ENCODE results near the gene NINL. TPM values are rescaled to one million over a fixed set of nuclear protein-coding genes. Genes with fewer than 3 reads are reported as not detected.
"Not testable (repeated sequence)": the region's sequence is repeated elsewhere in the genome, so short reads cannot be mapped to it uniquely, and the experiment has no call there.

The NINL gene
- polyA plus RNA-seq, 1 donor: 69.2 TPM

DNA sequence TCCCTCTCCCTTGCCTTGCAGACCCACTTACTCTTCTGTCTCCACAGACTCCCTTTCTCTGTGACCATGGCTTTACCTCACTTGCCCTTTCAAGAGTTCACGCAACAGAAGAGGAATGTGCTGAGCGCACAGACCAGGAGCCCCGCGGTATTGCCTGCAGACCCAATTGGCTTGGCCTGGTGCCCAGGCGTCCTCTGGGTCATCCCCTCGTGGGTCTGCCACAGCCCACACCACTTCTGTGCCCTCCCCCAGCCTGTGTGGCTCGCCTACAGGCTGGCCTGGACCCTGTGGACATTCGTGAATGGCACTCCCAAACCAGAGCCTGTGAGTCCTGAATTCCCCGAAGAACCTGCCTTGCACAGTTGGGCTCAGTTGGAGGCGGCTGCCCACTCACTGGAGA is 15.3 kb upstream of the NINL start:
- DNase-seq: no peak

DNA sequence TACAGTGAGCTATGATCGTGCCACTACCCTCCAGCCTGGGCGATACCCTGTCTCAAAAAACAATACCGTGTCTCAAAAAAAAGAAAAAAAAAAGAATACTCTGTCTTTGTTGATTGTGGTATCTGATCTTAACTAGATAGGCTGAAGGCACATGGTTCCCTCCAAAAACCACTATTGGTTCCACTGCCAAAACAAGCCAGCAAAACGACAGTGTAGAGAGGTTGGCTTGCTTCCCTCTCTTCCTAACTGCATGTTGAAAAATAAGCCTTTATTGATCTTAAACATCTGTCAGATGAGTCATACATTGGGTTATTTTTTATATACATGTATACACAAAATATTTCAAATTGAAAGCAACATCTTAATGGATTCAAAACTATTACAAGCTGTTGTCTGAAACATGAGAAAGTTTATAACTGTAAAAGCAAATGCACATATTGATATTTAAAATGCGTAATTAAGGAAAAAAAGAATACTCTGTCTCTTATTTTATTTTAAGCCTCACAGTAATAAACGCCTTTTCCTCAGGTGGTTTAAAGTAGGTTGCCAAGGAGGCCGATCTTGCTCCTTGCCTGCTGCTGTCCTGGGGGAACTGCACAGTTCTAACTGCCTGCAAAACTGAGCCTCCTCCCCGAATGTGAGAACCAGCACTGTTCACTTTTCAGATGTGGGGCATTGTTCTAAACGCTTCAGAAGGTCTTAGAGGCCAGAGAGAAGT is 7.0 kb upstream of the NINL start:
- no peak for DNase-seq

DNA sequence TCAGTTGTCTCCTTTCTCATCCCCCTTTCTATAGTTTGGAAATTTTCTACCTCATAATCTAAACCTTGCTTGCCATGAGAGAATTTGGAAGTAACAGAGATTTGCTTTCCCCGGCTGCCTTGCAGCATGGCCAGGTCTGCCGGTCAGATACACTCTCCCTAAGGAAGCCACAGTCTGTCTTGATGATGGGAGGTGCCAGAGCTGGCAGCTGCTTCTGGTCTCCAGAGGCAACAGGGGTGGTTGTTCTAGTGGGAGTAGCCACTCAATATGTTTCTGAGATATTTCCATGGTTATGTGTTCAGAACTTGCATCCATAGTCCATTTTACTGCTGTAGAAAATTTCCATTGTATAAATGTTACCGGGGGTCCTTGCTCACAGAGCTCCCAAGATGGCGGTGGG is 5.4 kb upstream of the NINL start:
- not testable (repeated sequence) for DNase-seq

DNA sequence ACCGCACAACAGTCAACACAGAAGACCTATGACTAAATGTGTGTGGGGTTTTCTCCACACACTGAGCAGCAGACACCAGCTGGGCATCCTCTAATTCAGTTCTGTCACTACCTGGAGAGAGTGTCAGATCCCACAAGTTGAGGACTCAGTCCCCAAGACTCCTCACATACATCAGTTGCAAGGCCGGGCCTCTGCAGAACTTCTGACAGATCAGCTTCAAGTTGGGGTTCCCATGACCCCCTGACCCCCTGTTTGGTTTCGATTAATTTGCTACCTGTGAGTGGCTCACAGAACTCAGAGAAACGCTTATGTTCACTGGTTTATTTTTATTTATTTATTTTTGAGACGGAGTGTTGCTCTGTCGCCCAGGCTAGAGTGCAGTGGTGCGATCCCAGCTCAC is 3.2 kb upstream of the NINL start:
- no peak for DNase-seq

DNA sequence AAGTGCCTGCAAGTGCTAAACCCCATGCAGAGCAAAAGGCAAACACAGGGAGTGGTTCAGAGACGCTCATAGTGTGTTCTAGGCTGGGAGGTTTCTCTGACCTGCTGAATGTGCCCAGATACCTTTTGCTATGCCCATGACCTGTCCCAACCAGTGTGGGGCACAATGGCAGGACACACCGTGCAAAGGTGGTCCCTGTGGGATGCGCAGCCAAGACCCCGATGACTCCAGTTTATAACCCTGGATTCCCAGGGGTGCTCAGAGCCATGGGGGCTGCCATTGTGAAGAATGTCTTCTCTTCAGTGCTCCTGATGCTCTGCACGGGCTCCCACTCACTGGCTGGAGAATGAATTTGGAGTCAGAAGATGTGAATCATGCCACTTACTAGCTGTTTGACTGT is 2.2 kb upstream of the NINL start:
- DNase-seq: no peak

DNA sequence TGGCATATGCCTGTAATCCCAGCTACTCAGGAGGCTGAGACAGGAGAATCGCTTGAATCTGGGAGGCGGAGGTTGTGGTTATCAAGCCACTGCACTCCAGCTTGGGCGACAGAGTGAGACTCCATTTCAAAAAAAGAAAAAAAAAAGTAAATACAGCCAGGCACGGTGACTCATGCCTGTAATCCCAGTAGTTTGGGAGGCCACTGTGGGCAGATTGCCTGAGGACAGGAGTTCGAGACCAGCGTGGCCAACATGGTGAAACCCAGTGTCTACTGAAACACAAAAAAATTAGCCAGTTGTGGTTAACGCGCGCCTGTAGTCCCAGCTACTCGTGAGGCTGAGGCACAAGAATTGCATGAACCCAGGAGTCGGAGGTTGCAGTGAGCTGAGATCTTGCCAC is 1.5 kb upstream of the NINL start:
- no peak for DNase-seq

DNA sequence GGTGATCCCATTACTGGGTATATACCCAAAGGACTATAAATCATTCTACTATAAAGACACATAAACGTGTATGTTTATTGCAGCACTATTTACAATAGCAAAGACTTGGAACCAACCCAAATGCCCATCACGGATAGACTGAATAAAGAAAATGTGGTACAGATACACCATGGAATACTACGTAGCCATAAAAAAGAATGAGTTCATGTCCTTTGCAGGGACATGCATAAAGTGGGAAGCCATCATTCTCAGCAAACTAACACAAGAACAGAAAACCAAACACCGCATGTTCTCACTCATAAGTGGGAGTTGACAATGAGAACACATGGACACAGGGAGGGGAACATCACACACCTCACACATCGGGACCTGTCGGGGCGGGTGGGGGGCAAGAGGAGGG is 1.7 kb downstream of the NINL start:
- not testable (repeated sequence) for DNase-seq

DNA sequence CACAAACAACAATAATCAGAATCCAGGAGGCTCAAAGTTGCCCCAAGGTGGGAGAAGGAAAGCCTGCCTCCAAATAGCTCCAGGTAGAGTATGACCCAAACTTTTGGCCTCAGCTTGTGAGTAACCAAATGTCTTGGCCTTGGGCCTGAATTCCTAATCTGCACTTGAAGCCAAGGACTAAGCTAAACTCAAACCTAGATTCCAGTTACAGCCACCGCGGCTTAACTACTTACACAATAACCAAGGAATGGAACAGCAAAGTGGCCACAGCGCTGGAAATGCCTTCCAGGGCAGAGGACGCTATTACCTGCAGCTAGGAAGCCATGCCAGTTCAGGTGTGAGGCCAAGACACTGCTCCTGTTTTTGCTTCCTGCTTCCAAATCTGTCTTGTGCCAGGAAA is 4.6 kb downstream of the NINL start:
- no peak for DNase-seq

DNA sequence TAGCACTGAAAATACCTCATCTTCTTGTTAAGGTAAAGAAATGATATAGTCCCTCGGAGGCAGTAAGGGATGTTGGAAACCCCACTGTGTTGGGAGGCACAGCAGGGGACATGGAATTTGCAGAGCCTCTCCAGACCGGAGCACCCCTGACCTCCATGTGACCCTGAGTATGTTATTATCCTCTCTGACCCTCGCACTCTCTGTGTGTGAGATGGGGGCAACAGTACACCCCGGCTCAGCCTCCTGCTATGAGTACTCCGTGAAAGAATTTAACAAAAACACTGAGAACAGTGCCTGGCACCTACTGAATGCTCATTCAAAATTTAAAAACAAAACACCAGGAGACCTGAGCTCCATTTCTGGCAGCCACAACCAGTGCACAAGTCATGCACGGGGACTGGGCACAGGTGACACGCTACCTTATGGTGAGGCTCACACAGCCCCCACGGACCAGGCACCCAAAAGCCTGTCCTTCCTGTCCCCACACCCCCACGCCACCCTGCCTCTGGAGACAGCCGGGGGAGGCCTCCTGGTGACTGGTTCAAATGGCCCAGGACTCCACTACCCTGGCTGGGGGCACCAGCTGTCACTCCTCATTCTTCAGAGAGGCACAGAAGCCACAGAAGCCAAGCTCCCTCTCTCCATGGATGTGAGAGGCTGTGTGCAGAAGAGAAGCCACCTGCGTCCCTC is 6.1 kb downstream of the NINL start:
- no peak for DNase-seq

DNA sequence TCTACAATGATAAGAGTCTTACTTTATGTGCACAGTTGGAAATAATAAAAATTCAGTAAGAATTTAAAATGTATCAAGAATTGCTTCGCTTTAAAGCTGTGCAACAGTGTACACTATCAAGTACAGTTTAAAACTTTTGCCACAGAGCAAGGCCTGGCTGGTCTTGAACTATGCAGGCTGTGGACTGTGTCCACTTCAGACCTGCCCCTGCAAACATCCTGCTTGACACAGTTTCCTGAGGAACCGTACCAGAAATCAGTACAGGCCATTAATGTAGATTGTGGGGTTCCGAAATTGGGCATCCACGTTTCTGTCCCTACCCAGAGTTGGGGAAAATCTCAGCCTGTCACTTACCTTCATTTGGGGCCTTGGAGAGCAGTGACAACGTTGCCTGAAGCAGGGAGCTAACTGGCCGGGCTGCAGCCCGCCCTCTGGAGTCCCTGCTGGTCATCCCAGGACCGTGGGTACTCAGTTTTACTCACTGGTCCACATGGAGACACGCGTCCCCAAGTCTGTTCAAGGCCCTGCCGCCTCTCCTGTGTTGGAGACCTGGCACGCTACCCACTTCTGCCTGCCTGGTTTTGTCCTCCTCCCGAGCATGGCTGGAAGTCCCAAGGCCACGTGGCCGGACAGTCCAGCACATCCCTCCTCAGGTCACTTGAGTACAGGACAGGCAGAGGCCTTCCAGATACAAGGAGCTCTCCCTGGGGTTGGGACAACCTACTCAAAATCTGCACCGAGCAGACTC is 8.4 kb downstream of the NINL start:
- DNase-seq: no peak

DNA sequence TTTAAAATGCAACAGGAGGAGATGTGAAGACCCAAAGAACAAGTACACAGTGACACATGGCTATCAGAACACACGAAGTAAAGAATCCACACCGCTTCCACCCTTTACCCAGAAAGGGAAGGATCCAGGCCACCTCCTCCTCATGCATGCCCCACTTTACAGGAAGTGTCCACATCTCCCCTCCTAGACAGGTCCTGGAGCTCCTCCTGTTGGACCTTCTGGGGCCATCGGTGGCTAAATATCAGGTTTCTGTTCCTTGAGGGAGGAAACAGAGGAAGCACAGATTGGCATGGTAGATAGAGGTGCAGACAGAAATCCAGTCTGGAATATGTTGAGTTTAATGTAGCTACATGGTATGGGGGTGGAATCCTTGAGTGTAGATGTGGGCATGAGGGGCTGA is 10.9 kb downstream of the NINL start:
- DNase-seq: no peak

DNA sequence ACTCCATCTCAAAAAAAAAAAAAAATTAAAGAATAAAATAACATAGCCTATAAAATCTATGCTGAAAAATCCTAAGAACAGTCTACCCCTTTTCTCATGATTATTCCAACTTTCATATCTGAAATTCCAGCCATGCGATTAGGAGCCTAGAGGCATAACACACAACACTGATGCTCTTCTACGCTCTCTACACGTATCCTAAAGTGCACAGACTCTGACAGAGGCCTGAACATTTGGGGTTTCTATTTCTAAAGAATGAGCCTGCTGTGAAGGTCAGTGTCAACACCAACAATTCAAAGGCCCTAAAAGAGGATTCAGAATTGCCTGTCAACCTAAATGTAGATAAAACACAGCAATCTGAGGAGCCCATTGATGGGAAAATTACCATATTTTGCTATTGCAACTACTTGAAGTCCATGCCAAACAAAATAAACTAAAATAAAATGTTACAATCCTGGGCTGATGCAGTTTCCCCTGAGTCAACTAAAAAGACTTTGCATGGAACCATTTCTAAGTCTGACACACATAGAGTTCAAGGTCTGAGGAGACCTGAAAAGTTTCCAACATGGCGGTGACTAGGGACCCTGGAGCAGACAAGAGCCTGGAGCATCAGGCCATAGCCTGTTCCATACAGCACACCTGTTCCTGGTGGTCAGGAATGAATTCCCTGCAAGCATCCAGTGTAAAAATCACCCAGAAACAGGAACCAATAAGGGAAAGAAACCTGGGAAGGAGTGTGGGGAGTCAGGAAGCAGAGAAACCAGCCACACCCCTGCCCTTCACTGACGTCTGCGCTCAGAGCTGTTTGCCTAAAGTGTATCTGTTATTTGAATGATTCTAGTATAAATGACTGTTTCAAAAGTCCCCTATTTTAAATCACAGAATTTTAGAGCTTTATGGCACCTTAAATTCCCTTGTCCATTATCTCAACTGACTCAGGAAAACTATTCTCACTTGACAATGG is 11.8 kb downstream of the NINL start:
- no peak for DNase-seq

DNA sequence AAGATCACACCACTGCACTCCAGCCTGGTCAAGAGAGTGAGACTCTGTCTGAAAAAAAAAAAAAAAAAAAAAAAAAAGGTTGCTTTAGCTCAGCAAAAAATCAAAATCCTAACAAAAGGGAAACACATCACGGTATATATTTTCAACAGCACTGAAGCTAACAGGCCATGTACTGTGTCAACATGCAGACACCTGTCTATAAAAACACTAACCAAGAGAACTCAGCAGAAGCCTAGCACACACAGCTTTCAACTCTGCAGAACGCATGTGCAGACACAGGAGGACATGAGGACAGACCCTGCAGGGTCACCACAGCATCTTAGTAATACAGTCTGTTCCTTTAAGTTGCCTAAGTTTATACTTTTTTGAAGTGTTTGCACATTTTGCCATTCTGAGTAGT is 13.5 kb downstream of the NINL start:
- DNase-seq: no peak

DNA sequence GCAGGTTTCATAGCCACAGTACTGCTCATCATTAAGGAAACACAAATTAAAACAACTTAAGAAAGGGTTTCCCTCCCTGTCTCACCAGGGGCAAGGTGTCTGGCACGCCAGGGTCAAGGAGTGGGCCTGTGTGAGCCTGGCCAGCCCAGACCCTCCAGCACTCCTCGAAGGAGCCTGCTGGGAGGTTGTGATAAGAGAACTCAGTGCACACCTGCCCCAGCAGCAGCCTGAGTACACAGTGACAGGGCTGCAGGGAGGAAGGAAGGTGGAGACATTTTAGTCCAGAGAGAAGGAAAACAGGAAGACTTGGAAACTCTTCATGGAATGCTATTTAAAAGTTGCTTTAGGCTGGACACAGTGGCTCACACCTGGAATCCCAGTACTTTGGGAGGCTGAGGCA is 14.1 kb downstream of the NINL start:
- no peak for DNase-seq

DNA sequence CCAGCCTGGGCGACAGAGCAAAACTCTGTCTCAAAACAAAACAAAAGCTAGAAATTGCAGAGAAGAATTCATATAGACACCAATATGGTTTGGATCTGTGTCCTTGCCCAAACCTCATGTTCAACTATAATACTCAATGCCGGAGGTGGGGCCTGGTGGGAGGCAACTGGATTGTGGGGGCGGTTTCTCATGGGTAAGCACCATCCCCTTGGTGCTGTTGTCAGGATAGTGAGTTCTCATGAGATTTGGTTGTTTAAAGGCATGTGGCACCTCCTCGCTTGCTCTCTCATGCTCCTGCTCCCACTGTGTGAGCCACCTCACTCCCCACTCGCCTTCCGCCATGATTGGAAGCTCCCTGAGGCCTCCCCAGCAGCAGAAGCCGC is 15.2 kb downstream of the NINL start:
- DNase-seq: no peak

DNA sequence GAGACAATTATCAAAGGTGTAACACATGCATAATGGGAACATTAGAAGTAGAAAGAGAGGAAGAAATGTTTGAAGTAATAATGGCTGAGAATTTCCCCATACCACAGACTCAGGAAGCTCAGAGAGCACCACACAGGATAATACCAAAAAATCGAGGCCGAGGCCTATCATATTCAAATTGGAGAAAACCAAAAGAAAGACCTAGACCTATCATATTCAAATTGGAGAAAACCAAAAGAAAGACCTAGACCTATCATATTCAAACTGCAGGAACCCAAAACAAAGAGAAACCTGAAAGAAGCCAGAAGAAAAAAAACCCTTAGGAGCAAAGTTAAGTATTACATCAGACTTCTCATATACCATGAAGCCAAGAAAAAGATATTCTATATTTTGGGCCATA is 18.0 kb downstream of the NINL start:
- no peak for DNase-seq

DNA sequence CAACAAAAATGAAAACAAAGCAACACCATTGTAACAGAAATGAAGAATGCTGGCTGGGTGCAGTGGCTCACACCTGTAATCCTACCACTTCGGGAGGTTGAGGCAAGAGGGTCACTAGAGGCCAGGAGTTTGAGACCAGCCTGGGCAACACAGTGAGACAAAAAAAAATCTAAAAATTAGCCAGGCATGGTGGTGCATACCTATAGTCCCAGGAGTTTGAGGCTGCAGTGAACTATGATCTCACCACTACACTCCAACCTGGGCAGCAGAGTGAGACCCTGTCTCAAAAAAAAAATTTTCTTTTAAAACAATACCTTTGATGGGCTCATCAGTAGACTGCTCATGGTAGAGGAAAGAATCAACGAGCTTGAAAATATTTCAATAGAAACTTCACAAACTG is 18.5 kb downstream of the NINL start:
- DNase-seq: no peak

DNA sequence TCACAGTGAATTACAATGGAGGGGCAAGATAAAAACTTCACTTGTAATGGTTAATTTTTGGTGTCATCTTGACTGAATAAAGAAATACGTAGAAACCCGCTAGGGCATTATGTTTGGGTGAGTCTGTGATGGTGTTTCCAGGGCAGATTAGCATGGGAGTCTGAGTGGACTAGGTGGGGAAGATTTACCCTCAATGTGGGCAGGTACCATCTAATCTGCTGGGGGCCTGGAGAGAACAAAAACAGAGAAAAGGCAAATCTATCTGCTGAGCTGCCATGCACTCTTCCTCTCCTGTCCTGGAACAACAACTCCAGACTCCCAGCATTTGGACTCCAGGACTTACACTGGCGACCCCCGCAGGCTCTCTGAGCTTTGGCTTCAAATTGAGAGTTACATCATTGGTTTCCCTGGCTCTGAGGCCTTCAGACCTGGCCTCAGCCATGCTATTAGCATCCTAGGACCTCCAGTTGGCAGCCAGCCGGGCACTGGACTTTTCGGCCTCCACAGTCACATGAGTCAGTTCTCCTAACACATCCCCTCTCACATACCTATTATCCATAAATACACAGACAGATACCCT is 19.7 kb downstream of the NINL start:
- DNase-seq: no peak

DNA sequence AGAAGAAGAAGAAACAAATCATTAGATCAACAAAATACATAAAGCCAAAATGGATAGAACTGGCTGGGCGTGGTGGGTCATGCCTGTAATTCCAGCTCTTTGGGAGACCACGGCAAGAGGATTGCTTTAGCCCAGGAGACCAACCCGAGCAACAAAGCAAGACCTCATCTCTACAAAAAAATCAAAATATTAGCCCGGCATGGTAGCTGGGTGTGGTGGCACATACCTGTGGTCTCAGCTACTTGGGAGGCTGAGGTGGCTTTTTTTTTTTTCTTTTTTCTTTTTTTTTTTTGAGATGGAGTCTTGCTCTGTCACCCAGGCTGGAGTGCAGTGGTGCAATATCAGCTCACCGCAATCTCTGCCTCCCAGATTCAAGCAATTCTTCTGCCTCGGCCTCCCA is 21.5 kb downstream of the NINL start:
- no peak for DNase-seq

DNA sequence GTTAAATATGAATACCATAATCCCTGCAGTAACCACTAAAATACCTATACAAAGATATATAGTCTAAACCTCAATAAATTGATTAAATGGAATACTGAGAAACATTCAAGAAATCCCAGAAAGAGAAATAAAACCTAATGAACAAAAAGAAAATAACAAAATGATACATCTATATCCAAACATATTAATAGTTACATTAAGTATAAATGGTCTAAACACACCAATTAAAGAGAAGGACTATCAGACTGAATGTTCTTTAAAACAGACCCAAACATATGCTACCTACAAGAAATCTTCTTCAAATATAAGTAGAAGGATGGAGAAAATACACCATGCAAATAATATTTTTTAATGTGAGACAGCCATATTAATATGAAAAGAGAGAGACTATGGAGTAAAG is 22.0 kb downstream of the NINL start:
- DNase-seq: no peak

DNA sequence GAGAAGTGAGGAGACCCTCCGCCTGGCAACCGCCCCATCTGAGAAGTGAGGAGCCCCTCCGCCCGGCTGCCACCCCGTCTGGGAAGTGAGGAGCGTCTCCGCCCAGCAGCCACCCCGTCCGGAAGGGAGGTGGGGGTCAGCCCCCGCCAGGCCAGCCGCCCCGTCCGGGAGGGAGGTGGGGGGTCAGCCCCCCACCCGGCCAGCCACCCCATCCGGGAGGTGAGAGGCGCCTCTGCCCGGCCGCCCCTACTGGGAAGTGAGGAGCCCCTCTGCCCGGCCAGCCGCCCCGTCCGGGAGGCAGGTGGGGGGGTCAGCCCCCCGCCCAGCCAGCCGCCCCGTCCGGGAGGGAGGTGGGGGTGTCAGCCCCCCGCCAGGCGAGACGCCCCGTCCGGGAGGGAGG is 23.6 kb downstream of the NINL start:
- DNase-seq: not testable (repeated sequence)

DNA sequence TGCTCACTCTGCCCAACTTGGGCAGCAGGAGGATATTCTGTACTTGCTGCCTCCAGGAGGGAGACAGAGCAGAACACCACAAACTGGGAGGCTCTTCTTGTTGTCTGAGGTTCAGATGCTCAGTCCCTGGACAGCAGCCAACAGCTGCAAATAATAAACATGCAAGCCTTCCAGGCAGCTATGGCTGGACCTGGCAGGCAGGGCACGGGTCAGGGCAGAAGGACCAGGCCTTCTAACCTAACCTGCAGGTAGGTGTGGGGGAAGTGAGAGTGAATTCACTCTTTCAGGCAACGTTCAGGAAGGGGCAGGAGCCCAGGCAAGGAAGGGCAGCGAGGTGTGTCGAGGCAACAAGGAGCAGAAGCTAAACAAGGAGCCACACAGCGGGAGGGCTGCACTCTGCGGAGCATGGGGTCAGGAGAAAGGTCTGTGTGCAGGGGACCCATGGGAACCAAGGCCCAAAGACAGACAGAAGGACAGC is 31.5 kb downstream of the NINL start:
- no peak for DNase-seq

Data from left kidney (tissue), 2 donors.